Mucosa of descending colon (tissue), 3 donors: ENCODE results near the gene NALF2. TPM values are rescaled to one million over a fixed set of nuclear protein-coding genes. Genes with fewer than 3 reads are reported as not detected.

ENCODE experiments used
- ATAC-seq: fragments of 200-7000 bp; cut with Tn5 transposase; one replicate; pipeline ENCODE4 v1.9.1; 2020; ENCODE audit warnings: mild to moderate bottlenecking, moderate library complexity
- DNase-seq, 3 donors: peaks; one replicate each; pipeline ENCODE4 v3.0.0-alpha.2; 2020
- H3K36me3 ChIP-seq: fragments of 200-600 bp; one replicate; pipeline ENCODE4 v1.8.0; 2021; ENCODE audit warnings: low read depth, mild to moderate bottlenecking
- H3K4me1 ChIP-seq: fragments of 200-600 bp; one replicate; pipeline ENCODE4 v1.8.0; 2021; ENCODE audit warnings: low read depth, mild to moderate bottlenecking
- H3K4me3 ChIP-seq: fragments of 200-600 bp; one replicate; pipeline ENCODE4 v1.8.0; 2021; ENCODE audit warnings: mild to moderate bottlenecking
- H3K9me3 ChIP-seq: fragments of 200-600 bp; one replicate; pipeline ENCODE4 v1.8.0; 2021; ENCODE audit warnings: mild to moderate bottlenecking
- CTCF ChIP-seq: fragments of 200-600 bp; IDR thresholded peaks from one replicate; pipeline ENCODE4 v1.8.0; 2022; ENCODE audit warnings: antibody characterized with exemption, mild to moderate bottlenecking
- intact Hi-C, 2 donors: fragments of 100-400 bp; cut with DNase I in 1 of 2; cut with micrococcal nuclease in 1 of 2; formaldehyde crosslinking; loops; one replicate each; pipeline versions ENCODE4 v1.11.0 to v1.11.1; 2022; cut with DNase I, micrococcal nuclease
- total RNA-seq, 3 donors: library from RNA; stranded (reverse); fragmentation: NEBNext Ultra II Directional in 2 of 3; extraction: Animal tissue kit (Norgen Biotek cat#: 25700) in 2 of 3; gene quantifications; one replicate each; pipeline versions ENCODE4 v1.2.1 to v1.2.4, GENCODE V29; 2021 to 2023
- donor health status: DM: no; HTN: no; CAD: no; lungs with moderate emphysema.
- donor health status: DM: no; HTN: no; CAD: no.
- donor health status: DM: no; HTN: yes; CAD: no.

The NALF2 gene
- total RNA-seq, 3 donors from 2014 or later = 0.22 to 0.98 (median 0.51) TPM

GRCh38 chrX:69493193-69493592 is 10.9 kb upstream of the NALF2 start:
- H3K4me3 ChIP-seq = no peak overlapping the region
- intact Hi-C loops = no loop called here
- no peaks in the 10 kb centered on the region for H3K36me3 ChIP-seq
- no peaks in the 10 kb centered on the region for H3K9me3 ChIP-seq
- peak; percentile 65 for ATAC-seq
- peak in 2 of 3 donors; percentile 32 to 49 for DNase-seq
- no peaks in the 10 kb centered on the region for H3K4me1 ChIP-seq
- TF ChIP-seq CTCF = no peak

GRCh38 chrX:69493766-69494165 is 10.4 kb upstream of the NALF2 start:
- H3K9me3 ChIP-seq = no peaks in the 10 kb centered on the region
- H3K4me1 ChIP-seq = no peaks in the 10 kb centered on the region
- intact Hi-C loops = no loop called here
- ATAC-seq (no peak), DNase-seq (no peak)
- no peaks in the 10 kb centered on the region for H3K36me3 ChIP-seq
- no peak overlapping the region for H3K4me3 ChIP-seq
- TF ChIP-seq CTCF = no peak

GRCh38 chrX:69496183-69496582 is 7.9 kb upstream of the NALF2 start:
- no peak for TF ChIP-seq CTCF
- ATAC-seq = no peak
- intact Hi-C loops = no loop called here
- no peaks in the 10 kb centered on the region for H3K4me1 ChIP-seq
- no peaks in the 10 kb centered on the region for H3K9me3 ChIP-seq
- no peaks in the 10 kb centered on the region for H3K36me3 ChIP-seq
- H3K4me3 ChIP-seq = no peak overlapping the region
- no peak for DNase-seq

GRCh38 chrX:69501429-69501828 is 2.7 kb upstream of the NALF2 start:
- no peak for ATAC-seq
- intact Hi-C loops = no loop called here
- Histone ChIP-seq H3K4me3 (no peak overlapping the region), H3K4me1 (no peaks in the 10 kb centered on the region), H3K9me3 (no peaks in the 10 kb centered on the region), H3K36me3 (no peaks in the 10 kb centered on the region)
- DNase-seq = peak in 1 of 3 donors; percentile 14
- TF ChIP-seq CTCF = no peak

GRCh38 chrX:69503228-69503781 is 821 bp upstream of the NALF2 start:
- no peak overlapping the region for H3K4me3 ChIP-seq
- TF ChIP-seq CTCF = no peak
- ATAC-seq = peak; percentile 57

More at GRCh38 chrX:69503228-69503781, 821 bp upstream of the NALF2 start:
- Histone ChIP-seq H3K9me3 (no peaks in the 10 kb centered on the region), H3K4me1 (no peaks in the 10 kb centered on the region), H3K36me3 (no peaks in the 10 kb centered on the region)
- no peak for DNase-seq
- intact Hi-C loops = no loop called here
